Measurements from ENCODE around the gene IL13RA2.

Gene IL13RA2

DNA sequence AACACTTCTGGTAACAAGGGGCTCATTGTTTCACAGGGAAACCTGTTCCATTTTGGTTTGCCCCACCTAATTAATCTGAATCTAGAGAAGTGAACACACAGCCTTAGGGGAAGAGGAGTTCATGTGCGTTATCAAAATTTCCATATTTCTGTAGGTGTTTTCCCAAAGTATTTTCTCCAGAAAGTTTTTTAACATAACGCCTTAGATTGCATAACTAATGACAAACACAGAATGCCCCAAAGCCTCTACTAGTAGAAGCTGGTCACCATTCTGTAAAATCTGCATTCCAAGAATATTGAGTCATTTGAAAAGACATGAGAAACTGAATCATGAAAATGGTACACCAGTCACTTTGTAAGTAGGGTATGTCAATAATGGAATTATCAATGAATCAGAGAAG, 41.1 kb downstream of the IL13RA2 start:
- Histone ChIP-seq H4K20me1 (ENCODE audit: insufficient read depth, low read length, poor library complexity, severe bottlenecking) (no peaks in the 10 kb centered on the region), H3K9me2 (replicated peaks; ENCODE audit: low read depth, low read length) (no peaks in the 10 kb centered on the region), H3K36me3 (ENCODE audit: insufficient read depth, low read length) (no peaks in the 10 kb centered on the region), H3F3A (ENCODE audit: low read depth) (no peaks in the 10 kb centered on the region), H3K79me2 (ENCODE audit: insufficient read depth, low read length) (no peaks in the 10 kb centered on the region), H2AFZ (ENCODE audit: low read length) (no peak overlapping the region), H3K27me3 (ENCODE audit: insufficient read depth, low read length, poor library complexity, severe bottlenecking) (no peaks in the 10 kb centered on the region), H3K4me2 (ENCODE audit: low read depth, low read length, poor library complexity, severe bottlenecking) (no peak overlapping the region), H3K4me1 (ENCODE audit: insufficient read depth, low read length, poor library complexity, severe bottlenecking) (no peaks in the 10 kb centered on the region), H3K9me3 (ENCODE audit: insufficient read depth, low read depth, low read length) (no peaks in the 10 kb centered on the region), H3K9ac (ENCODE audit: low read depth, low read length, poor library complexity, severe bottlenecking) (no peak overlapping the region), H3K4me3 (ENCODE audit: low read length, poor library complexity, severe bottlenecking) (no peak overlapping the region)
- TF ChIP-seq EZH2phosphoT487 (IDR thresholded peaks at IDR 0.05; ENCODE audit: borderline replicate concordance) (no peak), CTCF (conservative IDR thresholded peaks at IDR 0.05; ENCODE audit: low read length) (no peak)

DNA sequence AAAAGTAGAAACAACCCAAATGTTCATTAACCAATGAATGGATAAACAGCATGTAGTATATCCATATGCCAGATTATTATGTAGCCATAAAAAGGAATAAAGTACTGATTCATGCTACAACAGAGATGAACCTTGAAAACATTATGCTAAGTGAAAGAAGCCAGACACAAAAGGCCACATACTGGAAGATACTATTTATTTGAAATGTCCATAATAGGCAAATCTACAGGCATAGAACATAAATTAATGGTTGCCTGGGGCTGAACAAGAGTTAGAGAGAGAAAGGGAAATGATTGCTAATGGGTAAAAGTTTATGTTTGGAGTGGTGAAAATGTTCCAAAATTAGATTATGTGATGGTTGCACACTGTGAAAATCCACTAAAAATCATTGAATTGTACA, 44.4 kb downstream of the IL13RA2 start:
- H3K27me3 ChIP-seq (ENCODE audit: insufficient read depth, low read length, poor library complexity, severe bottlenecking), result no peaks in the 10 kb centered on the region
- H3K4me1 ChIP-seq (ENCODE audit: insufficient read depth, low read length, poor library complexity, severe bottlenecking), result no peaks in the 10 kb centered on the region

GRCh38 chrX:114970806-114971205, 46.6 kb downstream of the IL13RA2 start:
- Histone ChIP-seq H3F3A (ENCODE audit: low read depth) (no peaks in the 10 kb centered on the region), H4K20me1 (ENCODE audit: insufficient read depth, low read length, poor library complexity, severe bottlenecking) (no peaks in the 10 kb centered on the region), H2AFZ (ENCODE audit: low read length) (no peak overlapping the region), H3K4me3 (ENCODE audit: low read length, poor library complexity, severe bottlenecking) (no peak overlapping the region), H3K9me3 (ENCODE audit: insufficient read depth, low read depth, low read length) (no peaks in the 10 kb centered on the region), H3K36me3 (ENCODE audit: insufficient read depth, low read length) (no peaks in the 10 kb centered on the region), H3K9ac (ENCODE audit: low read depth, low read length, poor library complexity, severe bottlenecking) (no peak overlapping the region), H3K4me2 (ENCODE audit: low read depth, low read length, poor library complexity, severe bottlenecking) (no peak overlapping the region), H3K9me2 (replicated peaks; ENCODE audit: low read depth, low read length) (no peaks in the 10 kb centered on the region), H3K27me3 (ENCODE audit: insufficient read depth, low read length, poor library complexity, severe bottlenecking) (no peaks in the 10 kb centered on the region), H3K4me1 (ENCODE audit: insufficient read depth, low read length, poor library complexity, severe bottlenecking) (no peaks in the 10 kb centered on the region), H3K79me2 (ENCODE audit: insufficient read depth, low read length) (no peaks in the 10 kb centered on the region)
- no peak for TF ChIP-seq EZH2phosphoT487 (IDR thresholded peaks at IDR 0.05; ENCODE audit: borderline replicate concordance)
- no peak for TF ChIP-seq CTCF (conservative IDR thresholded peaks at IDR 0.05; ENCODE audit: low read length)

More for the DNA sequence above, 44.4 kb downstream of the IL13RA2 start:
- TF ChIP-seq EZH2phosphoT487 (IDR thresholded peaks at IDR 0.05; ENCODE audit: borderline replicate concordance) (no peak), CTCF (conservative IDR thresholded peaks at IDR 0.05; ENCODE audit: low read length) (no peak)
- Histone ChIP-seq H3K9me3 (ENCODE audit: insufficient read depth, low read depth, low read length) (no peaks in the 10 kb centered on the region), H3F3A (ENCODE audit: low read depth) (no peaks in the 10 kb centered on the region), H2AFZ (ENCODE audit: low read length) (no peak overlapping the region), H3K79me2 (ENCODE audit: insufficient read depth, low read length) (no peaks in the 10 kb centered on the region), H3K4me2 (ENCODE audit: low read depth, low read length, poor library complexity, severe bottlenecking) (no peak overlapping the region), H3K36me3 (ENCODE audit: insufficient read depth, low read length) (no peaks in the 10 kb centered on the region), H4K20me1 (ENCODE audit: insufficient read depth, low read length, poor library complexity, severe bottlenecking) (no peaks in the 10 kb centered on the region), H3K9me2 (replicated peaks; ENCODE audit: low read depth, low read length) (no peaks in the 10 kb centered on the region), H3K4me3 (ENCODE audit: low read length, poor library complexity, severe bottlenecking) (no peak overlapping the region), H3K9ac (ENCODE audit: low read depth, low read length, poor library complexity, severe bottlenecking) (no peak overlapping the region)

Data from Loucy (cell line).